Stimulated activated naive B cell treated with anti-CD40 and anti-IgM and Interleukin-4, amounts not matched to agents 10 μg/mL and 1 μg/mL and 100 μg/mL, for 72 hours (primary cell): Measurements from ENCODE around the gene LRFN2.

Experiments
- ATAC-seq, 2 donors: fragments of 150-1000 bp; cut with Tn5 transposase; replicated peaks; 2 replicates each; pipeline ENCODE4 v1.10.0; 2021; ENCODE audit warnings: moderate library complexity in 1 of 2
- DNase-seq: peaks from one replicate; pipeline ENCODE4 v3.0.0; 2021
- H3K27ac Mint-ChIP-seq: one replicate; pipeline ENCODE4 v1.8.0; 2022; ENCODE audit warnings: mild to moderate bottlenecking, mixed read lengths
- H3K27me3 Mint-ChIP-seq, 2 donors: one replicate each; pipeline ENCODE4 v1.8.0; 2022; ENCODE audit warnings: mixed read lengths in 2 of 2
- H3K36me3 Mint-ChIP-seq, 2 donors: one replicate each; pipeline ENCODE4 v1.8.0; 2022; ENCODE audit warnings: mixed read lengths in 2 of 2, mild to moderate bottlenecking in 1 of 2
- H3K4me1 Mint-ChIP-seq, 2 donors: one replicate each; pipeline ENCODE4 v1.8.0; 2022; ENCODE audit warnings: mixed read lengths in 2 of 2, mild to moderate bottlenecking in 1 of 2
- H3K4me3 Mint-ChIP-seq, 2 donors: one replicate each; pipeline ENCODE4 v1.8.0; 2022; ENCODE audit warnings: mild to moderate bottlenecking in 2 of 2, mixed read lengths in 2 of 2, moderate library complexity in 1 of 2
- H3K9me3 Mint-ChIP-seq, 2 donors: one replicate each; pipeline ENCODE4 v1.8.0; 2022; ENCODE audit warnings: mixed read lengths in 2 of 2, mild to moderate bottlenecking in 1 of 2

Gene LRFN2

DNA sequence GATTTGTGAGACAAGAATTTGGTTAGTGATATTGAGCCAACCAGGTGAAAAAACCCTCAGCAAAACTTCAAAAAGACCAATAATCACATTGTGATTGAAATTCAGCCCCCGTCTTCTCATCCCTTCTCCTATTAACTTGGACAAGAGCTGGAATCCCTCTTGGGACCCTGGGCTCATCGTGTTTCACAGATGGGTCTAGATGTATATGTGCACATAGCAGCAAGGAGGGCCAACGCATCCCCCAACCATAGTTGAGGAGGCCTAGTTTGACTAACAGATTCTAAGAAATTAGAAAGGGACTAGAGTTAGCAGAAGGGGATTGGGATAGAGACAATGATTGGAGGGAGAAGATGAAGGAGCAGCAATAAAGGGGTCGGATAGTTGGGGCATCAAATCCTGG, 19.8 kb upstream of the LRFN2 start:
- Mint-ChIP-seq H3K4me3 (no peak overlapping the region), H3K36me3 (no peaks in the 10 kb centered on the region), H3K9me3 (no peaks in the 10 kb centered on the region), H3K27me3 (peaks cover 26 to 31% of the 10 kb centered on the region in 2 donors), H3K27ac (no peak overlapping the region), H3K4me1 (no peaks in the 10 kb centered on the region)
- DNase-seq (no peak), ATAC-seq (no peak)

DNA sequence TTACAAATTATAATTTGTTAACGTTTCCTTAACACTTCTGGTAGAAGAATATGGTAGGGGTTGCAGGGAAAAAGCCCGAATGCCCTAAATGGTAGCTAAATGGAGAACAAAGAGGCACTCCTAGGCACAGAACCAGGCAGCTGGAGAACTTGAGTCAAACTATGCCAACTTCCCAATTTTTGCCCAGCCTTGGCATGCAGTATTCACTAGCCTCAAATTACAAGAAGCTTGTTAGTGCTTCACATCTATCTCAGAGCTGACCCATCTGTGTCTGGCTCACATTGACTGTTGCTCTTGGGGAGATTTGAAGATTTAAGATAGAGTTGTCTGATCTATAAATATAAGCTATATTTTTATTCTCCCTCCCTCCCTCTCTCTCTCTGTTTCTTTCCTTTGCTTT, 19.4 kb upstream of the LRFN2 start:
- DNase-seq (no peak), ATAC-seq (no peak)
- H3K9me3 Mint-ChIP-seq = no peaks in the 10 kb centered on the region
- H3K27me3 Mint-ChIP-seq = peaks cover 26 to 32% of the 10 kb centered on the region in 2 donors
- H3K27ac Mint-ChIP-seq = no peak overlapping the region
- H3K36me3 Mint-ChIP-seq = no peaks in the 10 kb centered on the region
- no peak overlapping the region for H3K4me3 Mint-ChIP-seq
- no peaks in the 10 kb centered on the region for H3K4me1 Mint-ChIP-seq

DNA sequence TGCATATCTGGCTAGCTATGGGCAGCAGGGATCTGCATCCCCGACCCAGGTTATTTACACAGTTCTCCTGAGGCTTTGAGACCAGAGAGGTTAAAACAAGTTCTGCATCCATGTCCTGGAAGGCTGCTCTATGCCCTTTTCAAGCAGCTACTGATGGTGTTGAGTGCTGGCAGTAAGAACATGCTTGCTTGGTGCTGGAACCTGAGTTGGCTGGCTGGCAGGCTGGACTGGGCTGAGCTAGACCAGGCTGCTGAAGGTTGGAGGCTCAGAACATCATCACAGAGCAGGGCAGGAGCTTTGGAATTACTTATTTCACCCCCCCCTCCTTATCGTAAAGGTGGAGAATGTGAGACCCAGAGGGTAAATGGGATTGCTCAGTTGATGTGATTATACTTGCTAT, 16.9 kb upstream of the LRFN2 start:
- no peak for ATAC-seq
- Mint-ChIP-seq H3K27ac (no peak overlapping the region), H3K4me3 (no peak overlapping the region), H3K36me3 (no peaks in the 10 kb centered on the region), H3K9me3 (no peaks in the 10 kb centered on the region), H3K27me3 (peaks cover 26 to 37% of the 10 kb centered on the region in 2 donors), H3K4me1 (no peaks in the 10 kb centered on the region)
- DNase-seq = no peak

DNA sequence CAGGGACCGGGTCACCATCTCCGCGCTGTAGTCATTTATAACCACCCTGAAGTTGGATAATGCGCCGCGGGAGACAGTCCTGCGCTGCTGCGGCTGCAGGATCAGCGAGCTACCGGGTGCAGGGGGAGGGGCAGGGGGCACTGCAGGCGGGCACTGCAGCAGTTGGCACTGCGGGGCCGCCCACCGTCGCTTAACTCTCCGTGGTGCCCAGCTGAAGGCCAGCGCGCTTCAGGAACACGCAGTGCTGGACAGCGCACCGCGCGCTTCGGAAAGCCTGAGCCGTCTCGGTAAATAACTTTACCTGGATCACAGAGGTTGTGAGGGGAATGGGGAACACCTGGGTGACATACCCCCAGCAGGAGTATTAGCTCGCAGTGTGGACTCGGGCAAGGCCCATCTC, 12.4 kb upstream of the LRFN2 start:
- Mint-ChIP-seq H3K27ac (no peak overlapping the region), H3K27me3 (peaks cover 22 to 23% of the 10 kb centered on the region in 2 donors), H3K4me1 (no peaks in the 10 kb centered on the region), H3K4me3 (no peak overlapping the region), H3K36me3 (no peaks in the 10 kb centered on the region), H3K9me3 (no peaks in the 10 kb centered on the region)
- ATAC-seq = no peak
- no peak for DNase-seq

DNA sequence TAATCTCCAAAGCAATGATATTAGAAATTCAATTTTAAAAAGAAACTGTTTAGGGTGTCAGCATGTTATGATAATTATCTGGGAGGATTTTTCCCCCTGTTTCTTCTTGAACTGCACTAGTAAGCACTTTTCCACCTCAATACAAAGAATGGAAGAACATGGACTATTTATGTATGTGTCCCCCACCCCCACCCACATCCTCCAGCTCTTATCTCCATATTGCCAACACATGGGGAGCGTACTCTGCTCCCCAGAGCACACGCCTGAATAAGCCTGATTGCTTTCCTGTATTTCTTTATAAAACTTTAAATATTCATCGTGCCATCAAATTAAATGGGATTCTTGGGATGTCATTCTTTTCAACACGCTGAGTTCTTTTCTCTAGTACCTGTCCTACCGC, 11.4 kb upstream of the LRFN2 start:
- no peak for ATAC-seq
- Mint-ChIP-seq H3K4me1 (no peaks in the 10 kb centered on the region), H3K36me3 (no peaks in the 10 kb centered on the region), H3K27me3 (peaks cover 18 to 19% of the 10 kb centered on the region in 2 donors), H3K9me3 (no peaks in the 10 kb centered on the region), H3K4me3 (no peak overlapping the region), H3K27ac (no peak overlapping the region)
- no peak for DNase-seq

DNA sequence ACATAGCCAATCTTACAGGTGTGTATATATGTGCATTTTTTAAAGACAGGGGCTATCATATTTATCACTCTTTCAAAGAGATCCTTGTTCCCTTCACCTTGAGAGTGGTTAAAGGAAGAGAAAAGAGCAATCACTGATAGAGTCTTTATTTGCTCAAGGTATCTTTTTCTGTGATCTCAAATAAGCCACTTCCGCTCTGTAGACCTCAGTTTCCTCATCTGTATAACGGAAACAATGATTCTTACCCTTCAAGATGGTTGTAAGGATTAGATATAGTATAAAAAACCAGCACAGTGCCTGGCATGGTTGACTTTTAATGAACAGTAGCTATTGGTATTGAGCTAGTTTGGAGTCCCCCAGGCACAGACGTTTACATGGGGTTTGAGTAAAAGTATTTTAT, 10.1 kb upstream of the LRFN2 start:
- H3K4me1 Mint-ChIP-seq = no peaks in the 10 kb centered on the region
- H3K9me3 Mint-ChIP-seq = no peaks in the 10 kb centered on the region

DNA sequence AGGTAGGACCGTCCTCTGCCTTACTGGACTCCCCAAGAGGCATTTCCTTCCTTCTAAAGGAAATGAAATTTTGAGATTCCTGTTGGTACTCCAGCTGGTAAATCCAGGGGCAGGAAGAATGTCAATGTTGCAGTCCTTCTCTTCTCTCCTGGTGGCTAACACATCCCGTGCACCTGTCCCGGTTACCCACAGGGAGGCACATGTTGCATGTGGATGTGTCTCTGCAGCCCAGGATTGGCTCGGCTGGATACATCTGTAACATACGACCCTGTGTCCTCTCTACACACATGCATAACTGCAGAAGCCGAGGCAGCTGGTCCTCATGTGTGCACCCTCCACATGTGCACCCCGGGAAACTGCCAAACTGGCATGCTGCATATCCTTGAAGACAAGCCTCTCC, 1.3 kb upstream of the LRFN2 start:
- H3K9me3 Mint-ChIP-seq = no peaks in the 10 kb centered on the region
- H3K4me1 Mint-ChIP-seq = peaks cover 9 to 18% of the 10 kb centered on the region in 2 donors
- peaks cover 39 to 54% of the 10 kb centered on the region in 2 donors for H3K27me3 Mint-ChIP-seq
- H3K27ac Mint-ChIP-seq = no peak overlapping the region
- ATAC-seq (no peak), DNase-seq (no peak)
- H3K36me3 Mint-ChIP-seq = no peaks in the 10 kb centered on the region
- H3K4me3 Mint-ChIP-seq = no peak overlapping the region

More for the DNA sequence above, 10.1 kb upstream of the LRFN2 start:
- Mint-ChIP-seq H3K36me3 (no peaks in the 10 kb centered on the region), H3K27ac (no peak overlapping the region), H3K4me3 (no peak overlapping the region), H3K27me3 (peaks cover 14 to 16% of the 10 kb centered on the region in 2 donors)
- ATAC-seq (no peak), DNase-seq (no peak)

DNA sequence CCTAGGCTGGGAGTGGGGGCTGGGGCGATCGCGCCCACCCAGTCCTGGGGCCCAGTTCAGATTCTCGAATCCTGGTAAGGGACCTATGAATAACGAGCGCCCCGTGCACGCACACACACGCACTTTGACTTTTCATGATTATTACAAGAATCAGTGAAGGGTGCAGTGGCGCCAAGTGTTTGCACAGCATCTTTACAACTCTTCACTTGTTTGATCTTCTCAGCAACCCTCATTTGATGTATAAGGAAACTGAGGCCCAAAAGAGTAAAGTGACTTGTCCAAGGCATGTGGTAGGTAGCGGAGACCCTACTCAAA, 863 bp upstream of the LRFN2 start:
- no peak for ATAC-seq
- Mint-ChIP-seq H3K27ac (no peak overlapping the region), H3K36me3 (no peaks in the 10 kb centered on the region), H3K27me3 (peaks cover 39 to 58% of the 10 kb centered on the region in 2 donors), H3K9me3 (no peaks in the 10 kb centered on the region), H3K4me3 (peak overlapping the region in 1 of 2 donors; percentile 90), H3K4me1 (peaks cover 9 to 18% of the 10 kb centered on the region in 2 donors)
- DNase-seq = no peak

DNA sequence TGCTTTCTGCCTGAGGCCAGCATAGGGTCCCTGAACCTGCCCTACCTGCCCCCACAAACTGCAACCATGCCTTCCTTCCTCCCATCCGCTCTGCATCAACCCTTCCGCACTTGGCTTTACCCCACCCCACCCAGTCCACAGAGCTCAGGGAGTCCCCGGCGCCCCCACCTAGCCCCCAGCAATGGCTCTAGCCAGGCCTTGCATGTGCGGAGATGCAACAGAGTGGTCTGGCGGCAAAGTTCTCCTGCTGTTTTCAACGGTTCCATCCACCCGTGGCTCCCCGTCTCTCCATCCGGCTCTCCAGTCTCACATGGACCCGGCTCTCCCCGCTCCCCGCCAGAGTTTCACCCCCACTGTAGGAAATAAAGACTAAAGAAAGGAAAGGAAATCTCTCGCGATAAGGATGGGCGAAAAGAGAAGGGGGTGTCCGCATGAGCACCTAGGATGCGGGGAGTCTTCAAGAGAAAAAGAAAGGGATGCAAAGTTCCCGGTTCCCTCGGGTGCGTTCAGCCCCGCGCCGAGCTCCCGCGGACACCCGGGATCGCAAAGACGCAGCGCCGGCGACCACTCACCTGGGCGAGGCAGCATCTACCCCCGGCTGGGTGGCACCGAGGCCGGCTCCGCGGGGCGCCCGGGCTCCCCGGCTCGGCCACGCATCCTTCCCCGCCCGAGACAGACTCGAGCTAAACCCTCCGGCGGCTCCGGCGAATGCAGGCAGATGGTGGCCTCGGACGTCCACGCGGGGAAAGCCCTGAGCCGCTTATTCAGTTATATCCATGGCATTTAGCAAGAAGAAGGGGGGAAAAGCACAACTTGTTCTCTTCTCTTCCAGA, 579 bp downstream of the LRFN2 start:
- H3K4me3 Mint-ChIP-seq = peak overlapping the region; percentile 90 to 91

DNA sequence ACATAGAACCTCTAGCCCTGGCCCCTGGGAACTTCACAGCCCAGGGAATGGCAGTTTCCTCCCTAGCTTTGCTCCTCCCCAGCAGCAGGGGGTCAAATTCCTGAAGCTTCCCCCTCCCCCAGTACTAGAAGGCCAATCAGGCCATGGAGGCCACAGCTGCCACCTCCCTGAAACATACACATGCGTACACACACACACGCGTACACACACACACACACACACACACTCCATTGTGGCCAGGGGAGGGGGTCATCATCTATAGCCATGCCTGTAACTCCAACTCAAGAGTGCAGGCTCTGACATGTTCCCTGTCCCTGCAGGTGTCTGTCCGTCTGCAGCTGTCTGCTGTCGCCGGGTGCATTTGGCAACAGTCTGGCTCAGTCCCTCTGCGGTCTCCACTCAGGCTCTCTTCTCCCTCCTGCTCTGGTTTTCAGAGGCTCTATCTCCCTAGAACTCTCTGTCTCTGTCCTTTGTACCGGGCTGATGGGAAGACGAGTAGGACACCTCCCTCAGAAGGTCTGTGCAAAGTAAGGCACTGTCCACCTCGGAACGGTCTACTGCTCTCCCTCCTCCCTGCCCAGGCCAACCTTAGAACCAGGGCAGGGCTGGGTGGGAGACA, 1.4 kb downstream of the LRFN2 start:
- ATAC-seq (no peak), DNase-seq (no peak)
- no peak overlapping the region for H3K27ac Mint-ChIP-seq
- H3K9me3 Mint-ChIP-seq = no peaks in the 10 kb centered on the region
- no peaks in the 10 kb centered on the region for H3K36me3 Mint-ChIP-seq
- peaks cover 39 to 58% of the 10 kb centered on the region in 2 donors for H3K27me3 Mint-ChIP-seq
- H3K4me1 Mint-ChIP-seq = peaks cover 9 to 18% of the 10 kb centered on the region in 2 donors
- H3K4me3 Mint-ChIP-seq = peak overlapping the region; percentile 54 to 90

More for the DNA sequence above, 579 bp downstream of the LRFN2 start:
- ATAC-seq = no peak
- DNase-seq = no peak
- H3K4me1 Mint-ChIP-seq = peaks cover 9 to 18% of the 10 kb centered on the region in 2 donors
- H3K27ac Mint-ChIP-seq = no peak overlapping the region
- no peaks in the 10 kb centered on the region for H3K36me3 Mint-ChIP-seq
- H3K27me3 Mint-ChIP-seq = peaks cover 39 to 58% of the 10 kb centered on the region in 2 donors
- no peaks in the 10 kb centered on the region for H3K9me3 Mint-ChIP-seq

DNA sequence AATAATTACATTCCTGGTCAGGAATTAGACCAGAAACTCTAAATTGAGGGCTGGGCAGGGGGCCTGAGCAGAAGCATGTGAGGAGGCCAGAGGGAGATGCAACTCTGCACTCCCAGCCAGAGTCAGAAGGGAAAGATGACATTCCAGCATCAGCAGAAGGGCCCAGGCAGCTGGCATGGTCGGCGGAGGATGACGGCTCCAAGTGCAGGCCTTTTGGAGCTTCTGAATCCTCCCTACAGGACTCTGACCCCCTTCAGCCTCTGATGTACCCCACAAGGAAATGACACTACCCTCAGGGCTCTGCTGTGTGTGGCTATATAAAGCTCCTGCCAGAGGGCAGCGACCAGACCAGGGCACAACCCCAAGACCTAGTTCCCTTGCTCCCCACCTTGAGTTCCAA, 1.9 kb downstream of the LRFN2 start:
- ATAC-seq = no peak
- Mint-ChIP-seq H3K9me3 (no peaks in the 10 kb centered on the region), H3K27ac (no peak overlapping the region), H3K4me1 (peaks cover 9 to 18% of the 10 kb centered on the region in 2 donors), H3K27me3 (peaks cover 39 to 55% of the 10 kb centered on the region in 2 donors), H3K36me3 (no peaks in the 10 kb centered on the region), H3K4me3 (no peak overlapping the region)
- DNase-seq = no peak

DNA sequence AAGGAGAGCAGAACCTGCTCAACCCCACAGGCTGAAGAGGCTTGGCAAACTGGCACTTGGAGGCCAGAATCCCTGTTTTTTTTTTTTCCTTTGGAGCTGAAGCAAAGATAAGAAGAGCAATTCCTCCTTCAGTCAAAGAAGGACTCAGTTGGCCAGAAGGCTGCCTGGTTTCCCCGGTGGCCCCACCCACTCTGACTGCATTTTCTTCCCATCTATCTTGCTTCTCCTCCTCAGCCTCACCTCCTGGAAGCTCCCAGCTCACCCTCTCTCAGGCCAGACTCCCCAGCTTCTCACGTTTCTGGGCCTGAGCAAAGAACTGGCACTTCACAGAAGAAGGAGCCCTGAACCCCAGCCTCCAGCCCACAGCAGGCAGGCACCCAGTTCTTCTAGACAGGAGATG, 2.4 kb downstream of the LRFN2 start:
- peaks cover 39 to 52% of the 10 kb centered on the region in 2 donors for H3K27me3 Mint-ChIP-seq
- ATAC-seq (no peak), DNase-seq (no peak)
- no peaks in the 10 kb centered on the region for H3K36me3 Mint-ChIP-seq
- no peak overlapping the region for H3K27ac Mint-ChIP-seq
- H3K4me3 Mint-ChIP-seq = no peak overlapping the region
- peaks cover 9 to 18% of the 10 kb centered on the region in 2 donors for H3K4me1 Mint-ChIP-seq
- H3K9me3 Mint-ChIP-seq = no peaks in the 10 kb centered on the region

DNA sequence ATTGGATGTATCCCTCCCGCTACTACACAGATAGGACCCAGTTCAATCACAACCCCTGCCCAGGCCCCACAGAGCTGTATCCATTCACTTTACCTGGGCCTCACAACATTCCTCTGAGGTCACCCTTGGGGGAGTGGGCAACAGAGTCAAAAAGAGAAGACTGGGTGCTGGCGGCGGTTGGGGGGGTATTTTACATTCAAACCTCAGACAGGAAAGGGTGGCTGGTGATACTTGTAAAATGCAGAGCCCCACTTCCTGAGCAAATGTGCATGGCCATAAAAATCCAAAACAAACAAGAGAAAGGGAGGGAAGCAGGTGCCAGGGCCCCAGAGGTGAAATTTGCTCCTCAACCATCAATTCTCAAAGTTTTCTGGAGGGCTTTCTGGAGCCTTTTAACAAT, 3.5 kb downstream of the LRFN2 start:
- H3K4me1 Mint-ChIP-seq = peaks cover 9 to 18% of the 10 kb centered on the region in 2 donors
- no peak overlapping the region for H3K27ac Mint-ChIP-seq
- ATAC-seq (no peak), DNase-seq (no peak)
- H3K27me3 Mint-ChIP-seq = peaks cover 35 to 47% of the 10 kb centered on the region in 2 donors
- no peak overlapping the region for H3K4me3 Mint-ChIP-seq
- no peaks in the 10 kb centered on the region for H3K9me3 Mint-ChIP-seq
- no peaks in the 10 kb centered on the region for H3K36me3 Mint-ChIP-seq

DNA sequence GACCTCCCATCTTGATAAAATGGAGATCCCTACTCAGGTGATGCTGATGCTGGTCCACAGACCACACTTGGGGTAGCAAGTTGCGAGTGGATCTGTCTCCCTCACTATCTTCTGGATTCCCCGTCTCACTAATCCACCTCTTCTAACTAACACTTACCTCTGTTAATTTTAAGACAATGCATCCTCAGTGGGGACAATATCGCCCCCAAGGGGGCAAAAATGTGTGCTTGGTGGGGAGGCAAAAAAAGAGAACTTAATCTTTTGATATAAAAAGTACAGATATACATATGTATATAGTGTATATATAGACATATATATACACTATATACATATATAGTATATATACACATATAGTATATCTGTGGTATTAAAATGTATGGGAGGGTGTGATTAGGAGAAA, 4.3 kb downstream of the LRFN2 start:
- Mint-ChIP-seq H3K27ac (no peak overlapping the region), H3K9me3 (no peaks in the 10 kb centered on the region), H3K4me3 (no peak overlapping the region), H3K4me1 (peaks cover 9 to 18% of the 10 kb centered on the region in 2 donors), H3K36me3 (no peaks in the 10 kb centered on the region), H3K27me3 (peaks cover 32 to 40% of the 10 kb centered on the region in 2 donors)
- no peak for ATAC-seq
- DNase-seq = no peak

DNA sequence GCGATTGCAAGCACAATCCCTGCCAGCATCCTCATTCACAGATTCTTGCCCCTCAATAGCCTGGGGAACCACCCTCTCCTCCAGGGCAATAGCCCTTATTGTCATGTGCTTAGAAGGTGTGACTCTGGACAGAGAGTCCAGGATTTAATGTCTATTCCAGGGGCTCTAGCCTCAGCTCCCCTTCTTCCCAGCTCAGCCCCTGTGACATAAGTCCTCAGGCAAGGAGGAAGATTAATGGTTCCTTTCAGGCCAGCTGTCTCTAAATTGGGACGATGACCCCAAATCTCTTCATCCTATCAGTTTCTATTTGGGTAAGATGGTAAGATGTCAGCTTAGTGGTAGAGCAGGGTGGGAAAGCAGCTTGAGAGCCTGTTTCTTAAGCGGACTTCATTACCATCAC, 8.1 kb downstream of the LRFN2 start:
- Mint-ChIP-seq H3K27ac (no peak overlapping the region), H3K36me3 (no peaks in the 10 kb centered on the region), H3K9me3 (no peaks in the 10 kb centered on the region), H3K4me1 (no peaks in the 10 kb centered on the region), H3K4me3 (no peak overlapping the region), H3K27me3 (peaks cover 0 to 14% of the 10 kb centered on the region in 2 donors)
- ATAC-seq (no peak), DNase-seq (no peak)
